Measurements from ENCODE around the gene SEMA5A.

DNA sequence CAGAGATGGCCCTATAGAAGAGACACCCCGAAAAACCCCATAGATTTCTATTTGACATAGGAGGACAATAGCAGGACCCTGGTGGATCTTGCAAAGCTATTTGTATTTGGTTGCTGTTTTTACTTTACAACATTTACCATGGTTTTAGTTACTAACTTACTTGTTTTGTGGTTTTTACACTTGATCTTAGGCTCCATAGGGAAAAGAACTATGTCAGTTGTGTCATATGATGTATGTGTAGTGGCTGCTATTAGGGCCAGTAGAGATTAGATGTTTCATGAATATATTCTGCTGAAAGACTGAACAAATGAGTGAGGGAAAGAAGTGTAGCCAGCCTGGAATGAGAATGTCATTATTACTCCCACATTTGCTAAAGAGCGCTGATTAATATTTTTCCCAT lies 388.1 kb downstream of the SEMA5A start:
- TF ChIP-seq, protein P1, sequence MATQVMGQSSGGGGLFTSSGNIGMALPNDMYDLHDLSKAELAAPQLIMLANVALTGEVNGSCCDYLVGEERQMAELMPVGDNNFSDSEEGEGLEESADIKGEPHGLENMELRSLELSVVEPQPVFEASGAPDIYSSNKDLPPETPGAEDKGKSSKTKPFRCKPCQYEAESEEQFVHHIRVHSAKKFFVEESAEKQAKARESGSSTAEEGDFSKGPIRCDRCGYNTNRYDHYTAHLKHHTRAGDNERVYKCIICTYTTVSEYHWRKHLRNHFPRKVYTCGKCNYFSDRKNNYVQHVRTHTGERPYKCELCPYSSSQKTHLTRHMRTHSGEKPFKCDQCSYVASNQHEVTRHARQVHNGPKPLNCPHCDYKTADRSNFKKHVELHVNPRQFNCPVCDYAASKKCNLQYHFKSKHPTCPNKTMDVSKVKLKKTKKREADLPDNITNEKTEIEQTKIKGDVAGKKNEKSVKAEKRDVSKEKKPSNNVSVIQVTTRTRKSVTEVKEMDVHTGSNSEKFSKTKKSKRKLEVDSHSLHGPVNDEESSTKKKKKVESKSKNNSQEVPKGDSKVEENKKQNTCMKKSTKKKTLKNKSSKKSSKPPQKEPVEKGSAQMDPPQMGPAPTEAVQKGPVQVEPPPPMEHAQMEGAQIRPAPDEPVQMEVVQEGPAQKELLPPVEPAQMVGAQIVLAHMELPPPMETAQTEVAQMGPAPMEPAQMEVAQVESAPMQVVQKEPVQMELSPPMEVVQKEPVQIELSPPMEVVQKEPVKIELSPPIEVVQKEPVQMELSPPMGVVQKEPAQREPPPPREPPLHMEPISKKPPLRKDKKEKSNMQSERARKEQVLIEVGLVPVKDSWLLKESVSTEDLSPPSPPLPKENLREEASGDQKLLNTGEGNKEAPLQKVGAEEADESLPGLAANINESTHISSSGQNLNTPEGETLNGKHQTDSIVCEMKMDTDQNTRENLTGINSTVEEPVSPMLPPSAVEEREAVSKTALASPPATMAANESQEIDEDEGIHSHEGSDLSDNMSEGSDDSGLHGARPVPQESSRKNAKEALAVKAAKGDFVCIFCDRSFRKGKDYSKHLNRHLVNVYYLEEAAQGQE (IDR thresholded peaks at IDR 0.05; ENCODE audit: insufficient replicate concordance, low read depth), result no peak
- TF ChIP-seq POLR2AphosphoS5 (IDR thresholded peaks at IDR 0.05; ENCODE audit: low read depth), result no peak
- TF ChIP-seq, protein P2, sequence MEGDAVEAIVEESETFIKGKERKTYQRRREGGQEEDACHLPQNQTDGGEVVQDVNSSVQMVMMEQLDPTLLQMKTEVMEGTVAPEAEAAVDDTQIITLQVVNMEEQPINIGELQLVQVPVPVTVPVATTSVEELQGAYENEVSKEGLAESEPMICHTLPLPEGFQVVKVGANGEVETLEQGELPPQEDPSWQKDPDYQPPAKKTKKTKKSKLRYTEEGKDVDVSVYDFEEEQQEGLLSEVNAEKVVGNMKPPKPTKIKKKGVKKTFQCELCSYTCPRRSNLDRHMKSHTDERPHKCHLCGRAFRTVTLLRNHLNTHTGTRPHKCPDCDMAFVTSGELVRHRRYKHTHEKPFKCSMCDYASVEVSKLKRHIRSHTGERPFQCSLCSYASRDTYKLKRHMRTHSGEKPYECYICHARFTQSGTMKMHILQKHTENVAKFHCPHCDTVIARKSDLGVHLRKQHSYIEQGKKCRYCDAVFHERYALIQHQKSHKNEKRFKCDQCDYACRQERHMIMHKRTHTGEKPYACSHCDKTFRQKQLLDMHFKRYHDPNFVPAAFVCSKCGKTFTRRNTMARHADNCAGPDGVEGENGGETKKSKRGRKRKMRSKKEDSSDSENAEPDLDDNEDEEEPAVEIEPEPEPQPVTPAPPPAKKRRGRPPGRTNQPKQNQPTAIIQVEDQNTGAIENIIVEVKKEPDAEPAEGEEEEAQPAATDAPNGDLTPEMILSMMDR (IDR thresholded peaks at IDR 0.05; ENCODE audit: insufficient read depth, low read length), result no peak
- TF ChIP-seq GABPA (IDR thresholded peaks at IDR 0.05; ENCODE audit: low read depth), result no peak
- no peak for TF ChIP-seq SPI1 (IDR thresholded peaks at IDR 0.05; ENCODE audit: borderline replicate concordance, low read depth)
